ENCODE data around the gene KLK13.

The KLK13 gene

GRCh38 chr19:51026554-51026831 is 38.4 kb downstream of the KLK13 start, which contains the start of gene KLK11:
KLK11 (minus strand) TSS chr19:51026616; CDS start chr19:51025631, 985 bp downstream.
- no peaks in the 10 kb centered on the region for H3K9me3 ChIP-seq (ENCODE audit: insufficient read depth, low read depth, low read length)
- H3K9ac ChIP-seq (ENCODE audit: low read depth, low read length) = no peak within 1 kb of the TSS
- no peaks in the 10 kb centered on the region for H3K36me3 ChIP-seq (ENCODE audit: insufficient read depth, low read depth, low read length)
- no peak within 1 kb of the TSS for H3K27ac ChIP-seq (ENCODE audit: low read length)
- H3K27me3 ChIP-seq (ENCODE audit: insufficient read depth, low read length) = no peaks in the 10 kb centered on the region
- H3K4me3 ChIP-seq (ENCODE audit: low read length) = no peak within 1 kb of the TSS
- peaks cover 4% of the 10 kb centered on the region; the same call in 1 of the 2 replicates for H3K4me1 ChIP-seq (ENCODE audit: insufficient read depth, low read length)

- no peaks in the 10 kb centered on the region for H3K36me3 ChIP-seq (ENCODE audit: insufficient read depth, low read depth, low read length)
- no peaks in the 10 kb centered on the region for H3K9me3 ChIP-seq (ENCODE audit: insufficient read depth, low read depth, low read length)
- H3K27ac ChIP-seq (ENCODE audit: low read length) = no peak overlapping the region
- H3K9ac ChIP-seq (ENCODE audit: low read depth, low read length) = no peak overlapping the region
- H3K4me3 ChIP-seq (ENCODE audit: low read length) = no peak overlapping the region
- no peaks in the 10 kb centered on the region for H3K27me3 ChIP-seq (ENCODE audit: insufficient read depth, low read length)
- H3K4me1 ChIP-seq (ENCODE audit: insufficient read depth, low read length) = peaks cover 7% of the 10 kb centered on the region; the same call in 1 of the 2 replicates
Observed at GRCh38 chr19:51025809-51026553, 38.9 kb downstream of the KLK13 start.

- Histone ChIP-seq H3K27ac (ENCODE audit: low read length) (no peak overlapping the region), H3K9me3 (ENCODE audit: insufficient read depth, low read depth, low read length) (no peaks in the 10 kb centered on the region), H3K36me3 (ENCODE audit: insufficient read depth, low read depth, low read length) (no peaks in the 10 kb centered on the region), H3K4me1 (ENCODE audit: insufficient read depth, low read length) (peaks cover 7% of the 10 kb centered on the region; the same call in 1 of the 2 replicates), H3K4me3 (ENCODE audit: low read length) (no peak overlapping the region), H3K27me3 (ENCODE audit: insufficient read depth, low read length) (peaks cover 2% of the 10 kb centered on the region), H3K9ac (ENCODE audit: low read depth, low read length) (no peak overlapping the region)
Observed at GRCh38 chr19:51025401-51025800, 39.5 kb downstream of the KLK13 start.

GRCh38 chr19:51024924-51025323 is 40.0 kb downstream of the KLK13 start:
- Histone ChIP-seq H3K27me3 (ENCODE audit: insufficient read depth, low read length) (peaks cover 7% of the 10 kb centered on the region), H3K4me3 (ENCODE audit: low read length) (no peak overlapping the region), H3K36me3 (ENCODE audit: insufficient read depth, low read depth, low read length) (no peaks in the 10 kb centered on the region), H3K27ac (ENCODE audit: low read length) (no peak overlapping the region), H3K4me1 (ENCODE audit: insufficient read depth, low read length) (peaks cover 7% of the 10 kb centered on the region; the same call in 1 of the 2 replicates), H3K9me3 (ENCODE audit: insufficient read depth, low read depth, low read length) (no peaks in the 10 kb centered on the region), H3K9ac (ENCODE audit: low read depth, low read length) (no peak overlapping the region)

GRCh38 chr19:51023946-51024345 is 40.9 kb downstream of the KLK13 start:
- Histone ChIP-seq H3K27me3 (ENCODE audit: insufficient read depth, low read length) (peaks cover 17% of the 10 kb centered on the region), H3K36me3 (ENCODE audit: insufficient read depth, low read depth, low read length) (no peaks in the 10 kb centered on the region), H3K9me3 (ENCODE audit: insufficient read depth, low read depth, low read length) (no peaks in the 10 kb centered on the region), H3K27ac (ENCODE audit: low read length) (no peak overlapping the region), H3K4me3 (ENCODE audit: low read length) (no peak overlapping the region), H3K9ac (ENCODE audit: low read depth, low read length) (no peak overlapping the region), H3K4me1 (ENCODE audit: insufficient read depth, low read length) (peaks cover 7% of the 10 kb centered on the region; the same call in 1 of the 2 replicates)

- H3K9me3 ChIP-seq (ENCODE audit: insufficient read depth, low read depth, low read length) = no peaks in the 10 kb centered on the region
- no peak overlapping the region for H3K9ac ChIP-seq (ENCODE audit: low read depth, low read length)
- no peak overlapping the region for H3K4me3 ChIP-seq (ENCODE audit: low read length)
- H3K36me3 ChIP-seq (ENCODE audit: insufficient read depth, low read depth, low read length) = no peaks in the 10 kb centered on the region
- peaks cover 7% of the 10 kb centered on the region; the same call in 1 of the 2 replicates for H3K4me1 ChIP-seq (ENCODE audit: insufficient read depth, low read length)
- no peak overlapping the region for H3K27ac ChIP-seq (ENCODE audit: low read length)
- H3K27me3 ChIP-seq (ENCODE audit: insufficient read depth, low read length) = peaks cover 31% of the 10 kb centered on the region
Observed at GRCh38 chr19:51022526-51022925, 42.4 kb downstream of the KLK13 start.

- Histone ChIP-seq H3K27me3 (ENCODE audit: insufficient read depth, low read length) (peaks cover 45% of the 10 kb centered on the region), H3K36me3 (ENCODE audit: insufficient read depth, low read depth, low read length) (no peaks in the 10 kb centered on the region), H3K27ac (ENCODE audit: low read length) (no peak overlapping the region)
Observed at GRCh38 chr19:51020988-51021651, 43.8 kb downstream of the KLK13 start.

GRCh38 chr19:51019544-51019925 is 45.4 kb downstream of the KLK13 start, which contains the start of gene KLK10:
KLK10 (minus strand) TSS chr19:51019709; CDS start chr19:51019130, 579 bp downstream.
- H3K9ac ChIP-seq (ENCODE audit: low read depth, low read length) = no peak within 1 kb of the TSS
- H3K36me3 ChIP-seq (ENCODE audit: insufficient read depth, low read depth, low read length) = no peaks in the 10 kb centered on the region
- no peaks in the 10 kb centered on the region for H3K9me3 ChIP-seq (ENCODE audit: insufficient read depth, low read depth, low read length)
- peak within 1 kb of the TSS; percentile 60; the same call in 1 of the 2 replicates for H3K4me3 ChIP-seq (ENCODE audit: low read length)
- H3K27me3 ChIP-seq (ENCODE audit: insufficient read depth, low read length) = peaks cover 53% of the 10 kb centered on the region
- H3K27ac ChIP-seq (ENCODE audit: low read length) = no peak within 1 kb of the TSS
- H3K4me1 ChIP-seq (ENCODE audit: insufficient read depth, low read length) = peaks cover 4% of the 10 kb centered on the region; the same call in 1 of the 2 replicates

More at GRCh38 chr19:51020988-51021651, 43.8 kb downstream of the KLK13 start:
- H3K9ac ChIP-seq (ENCODE audit: low read depth, low read length) = no peak overlapping the region
- H3K9me3 ChIP-seq (ENCODE audit: insufficient read depth, low read depth, low read length) = no peaks in the 10 kb centered on the region
- H3K4me3 ChIP-seq (ENCODE audit: low read length) = no peak overlapping the region
- H3K4me1 ChIP-seq (ENCODE audit: insufficient read depth, low read length) = peaks cover 7% of the 10 kb centered on the region; the same call in 1 of the 2 replicates

- Histone ChIP-seq H3K4me3 (ENCODE audit: low read length) (peak overlapping the region; percentile 60; the same call in 1 of the 2 replicates), H3K27ac (ENCODE audit: low read length) (no peak overlapping the region), H3K9ac (ENCODE audit: low read depth, low read length) (no peak overlapping the region), H3K36me3 (ENCODE audit: insufficient read depth, low read depth, low read length) (no peaks in the 10 kb centered on the region), H3K9me3 (ENCODE audit: insufficient read depth, low read depth, low read length) (no peaks in the 10 kb centered on the region), H3K4me1 (ENCODE audit: insufficient read depth, low read length) (peaks cover 4% of the 10 kb centered on the region; the same call in 1 of the 2 replicates), H3K27me3 (ENCODE audit: insufficient read depth, low read length) (peaks cover 59% of the 10 kb centered on the region)
Observed at GRCh38 chr19:51018745-51019543, 45.9 kb downstream of the KLK13 start.

GRCh38 chr19:51016798-51017683 is 47.9 kb downstream of the KLK13 start:
- H3K27ac ChIP-seq (ENCODE audit: low read length) = no peak overlapping the region
- peak overlapping the region; percentile 70 for H3K4me3 ChIP-seq (ENCODE audit: low read length)

More at GRCh38 chr19:51016798-51017683, 47.9 kb downstream of the KLK13 start:
- H3K9me3 ChIP-seq (ENCODE audit: insufficient read depth, low read depth, low read length) = no peaks in the 10 kb centered on the region
- H3K36me3 ChIP-seq (ENCODE audit: insufficient read depth, low read depth, low read length) = no peaks in the 10 kb centered on the region
- H3K9ac ChIP-seq (ENCODE audit: low read depth, low read length) = no peak overlapping the region
- peaks cover 4% of the 10 kb centered on the region; the same call in 1 of the 2 replicates for H3K4me1 ChIP-seq (ENCODE audit: insufficient read depth, low read length)
- peaks cover 60% of the 10 kb centered on the region for H3K27me3 ChIP-seq (ENCODE audit: insufficient read depth, low read length)

All from iPS-20b (cell line).